Heart right ventricle (tissue), 16 donors: ENCODE results near the gene DNAJC16. TPM values are rescaled to one million over a fixed set of nuclear protein-coding genes. Genes with fewer than 3 reads are reported as not detected.
"Not testable (repeated sequence)": the region's sequence is repeated elsewhere in the genome, so short reads cannot be mapped to it uniquely, and the experiment has no call there.

Source experiments
- ATAC-seq, 8 donors: fragments of 200-7000 bp; cut with Tn5 transposase; one replicate each; pipeline ENCODE4 v1.9.1; 2020; ENCODE audit warnings: mild to moderate bottlenecking in 8 of 8, moderate library complexity in 8 of 8, moderate number of reproducible peaks in 1 of 8
- DNase-seq, 2 donors: peaks; one replicate each; pipeline ENCODE4 v3.0.0-alpha.2; 2020
- H3K27ac ChIP-seq, 10 donors: fragments of 200-600 bp; sonication (generic) in 2 of 10; one replicate each; pipeline versions ENCODE4 v1.5.0 to v1.8.0; 2020 to 2022; ENCODE audit warnings: mild to moderate bottlenecking in 3 of 10
- H3K27me3 ChIP-seq, 7 donors: fragments of 200-600 bp; one replicate each; pipeline ENCODE4 v1.8.0; 2021 to 2022; ENCODE audit warnings: mild to moderate bottlenecking in 2 of 7
- H3K36me3 ChIP-seq, 9 donors: fragments of 200-600 bp; sonication (generic) in 1 of 9; one replicate each; pipeline versions ENCODE4 v1.5.0 to v1.8.0; 2020 to 2022; ENCODE audit warnings: mild to moderate bottlenecking in 2 of 9
- H3K4me1 ChIP-seq, 9 donors: fragments of 200-600 bp; sonication (generic) in 1 of 9; one replicate each; pipeline versions ENCODE4 v1.5.0 to v1.8.0; 2020 to 2022; ENCODE audit warnings: mild to moderate bottlenecking in 4 of 9
- H3K4me3 ChIP-seq, 10 donors: fragments of 200-600 bp; sonication (generic) in 2 of 10; one replicate each; pipeline versions ENCODE4 v1.5.0 to v1.8.0; 2020 to 2022; ENCODE audit warnings: mild to moderate bottlenecking in 7 of 10, moderate library complexity in 2 of 10
- H3K9me3 ChIP-seq, 11 donors: fragments of 200-600 bp in 10 of 11; sonication (generic) in 2 of 11; one replicate each; pipeline versions ENCODE4 v1.5.0 to v1.8.0; 2013 to 2022; ENCODE audit warnings: mild to moderate bottlenecking in 2 of 11, control low read depth in 1 of 11, moderate library complexity in 1 of 11
- CTCF ChIP-seq, 9 donors: fragments of 200-600 bp; sonication (generic) in 2 of 9; IDR thresholded peaks; one replicate each; pipeline versions ENCODE4 v1.5.0 to v1.8.0; 2021 to 2022; ENCODE audit warnings: antibody characterized with exemption in 9 of 9, mild to moderate bottlenecking in 5 of 9, moderate library complexity in 1 of 9
- WGBS, 2 donors: extraction: QIAGEN DNeasy Blood & Tissue Kit; methylation state at CpG; one replicate each; pipeline ENCODE4 v1.1.7; 2013; ENCODE audit warnings: inconsistent platforms in 1 of 2; 5-methylcytosine and 5-hydroxymethylcytosine counted together
- intact Hi-C, 10 donors: fragments of 100-400 bp; cut with DNase I; formaldehyde crosslinking; loops; one replicate each; pipeline versions ENCODE4 v1.11.1 to v1.14.2; 2022
- polyA plus RNA-seq, 2 donors: library from polyadenylated mRNA; stranded (reverse); fragments of 200-250 nt; gene quantifications; one replicate each; pipeline ENCODE4 v1.2.3, GENCODE V29; 2013
- total RNA-seq, 10 donors: library from RNA; stranded (reverse); fragmentation: NEBNext Ultra II Directional in 3 of 10; extraction: Animal tissue kit (Norgen Biotek cat#: 25700) in 3 of 10; gene quantifications; one replicate each; pipeline versions ENCODE4 v1.2.1 to v1.2.4, GENCODE V29; 2021 to 2023
- donor health status: Arrhythmogenic right ventricular cardiomyopathy.
- donor health status: ischemic (EF 13 %, LVEDD 7.1; RV severe dilation, severe dysfunction).
- donor health status: healthy with polysubstance abuse.
- donor health status: DM: no; HTN: yes; CAD: no.
- donor health status: DM: no; HTN: no; CAD: no.
- donor health status: ischemic (EF 25% LVEDD 6.9; RV normal size, moderate dysfunction).
- donor health status: ischemic (EF 25% LVEDD 5.7; RV mildly dilated, moderate dysfunction).
- donor health status: healthy.
- donor health status: DM: yes; HTN: yes; CAD: no.
- donor health status: Ischemic cardiomyopathy.
- donor health status: ischemic (EF 35%, LVEDD 5.7; RV mildly dilated, moderate dysfunction).
- donor health status: nonischemic (EF 11% LVEDD 7.7; RV severe dilation, severe dysfunction).
- donor health status: DM: yes; HTN: yes; CAD: no.
- donor health status: PGD.
- donor health status: ischemic (EF 29% LVEDD 5.4; RV normal size, mild dysfunction).
- donor health status: nonischemic (EF 23%, LVEDD 6.1; RV moderate dilation, normal function).

DNAJC16 gene
- total and polyA plus RNA-seq, 12 donors: 4.7 to 22.8 (median 18.3) TPM

DNA sequence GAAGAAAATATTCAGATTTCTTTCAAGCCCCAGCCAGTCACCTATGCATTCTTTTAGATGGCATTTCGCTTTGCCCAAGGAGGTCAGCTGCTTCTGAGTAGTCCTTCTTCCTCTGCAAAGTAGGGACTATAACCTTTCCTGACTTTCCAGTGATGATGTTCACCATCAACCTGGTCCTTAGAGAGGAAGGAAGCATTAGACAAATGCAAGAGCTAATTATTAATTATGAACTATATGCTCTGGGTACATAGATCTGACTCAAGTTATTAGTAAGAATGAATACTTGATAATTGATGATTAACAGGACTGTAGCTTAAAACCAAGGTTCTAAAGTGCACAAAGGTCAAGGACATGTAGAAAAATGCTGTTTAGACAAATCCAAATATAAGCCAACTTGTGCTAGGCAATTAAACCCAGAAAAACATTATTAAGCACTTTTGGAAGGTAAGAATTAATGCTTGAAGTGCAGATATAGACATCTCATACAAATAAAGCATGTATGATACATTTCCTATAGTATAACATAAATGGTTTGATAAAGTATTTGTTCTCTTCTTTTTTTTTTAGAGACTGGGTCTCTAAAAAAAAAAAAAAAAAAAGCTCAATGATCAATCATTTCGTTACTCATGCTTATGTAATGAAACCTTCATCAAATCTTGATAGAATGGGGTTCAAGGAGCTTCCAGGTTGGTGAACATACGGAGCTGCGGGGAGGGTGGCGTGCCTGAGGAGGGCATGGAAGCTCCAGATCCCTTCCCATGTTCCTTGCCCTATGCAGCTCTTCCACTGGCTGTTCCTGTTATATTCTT is 69.4 kb downstream of the DNAJC16 start:
- intact Hi-C loops: loop anchor here in 8 of 10 donors (2.0 to 10.0 kb wide), 3 partner anchors 145 to 149 kb away; partner anchors contain the start of gene TMEM82 (in 7 of the 8)
- Histone ChIP-seq H3K9me3 (no peaks in the 10 kb centered on the region), H3K27me3 (no peaks in the 10 kb centered on the region), H3K4me1 (peaks cover 0 to 27% (median 12%) of the 10 kb centered on the region in 9 donors), H3K36me3 (no peaks in the 10 kb centered on the region), H3K27ac (peak overlapping the region in 2 of 10 donors; percentile 3 to 45), H3K4me3 (no peak overlapping the region)
- no peak for TF ChIP-seq CTCF (IDR thresholded peaks at IDR 0.05)
- DNase-seq (no peak), ATAC-seq (no peak)
- WGBS, 2 donors: 79 to 85% methylated on average over 5 of the region's 5 CpGs

GRCh38 chr1:15598436-15598835 is 71.8 kb downstream of the DNAJC16 start:
- ATAC-seq: no peak
- Histone ChIP-seq H3K4me3 (no peak overlapping the region), H3K36me3 (no peaks in the 10 kb centered on the region), H3K27ac (peak overlapping the region in 3 of 10 donors; percentile 18 to 49 (median 36)), H3K9me3 (no peaks in the 10 kb centered on the region), H3K4me1 (peaks cover 0 to 42% (median 21%) of the 10 kb centered on the region in 9 donors), H3K27me3 (no peaks in the 10 kb centered on the region)
- TF ChIP-seq CTCF (IDR thresholded peaks at IDR 0.05): no peak
- 24 to 29% methylated on average over 2 of the region's 2 CpGs for WGBS, 2 donors
- DNase-seq: no peak
- intact Hi-C loops: loop anchor here in 7 of 10 donors (5.0 to 10.0 kb wide), 2 partner anchors 144 to 146 kb away; partner anchors contain the start of gene TMEM82 (in 7 of the 7)

GRCh38 chr1:15603050-15603965 is 76.7 kb downstream of the DNAJC16 start:
- H3K27me3 ChIP-seq: no peaks in the 10 kb centered on the region
- intact Hi-C loops: loop anchor here in 3 of 10 donors (1.0 to 10.0 kb wide), 2 partner anchors 14 to 91 kb away; partner anchors contain the start of gene DDI2 (in 2 of the 3)
- DNase-seq (peak; percentile 96 to 97), ATAC-seq (peak; percentile 96 to 99 (median 99))
- H3K27ac ChIP-seq: peak overlapping the region in 9 of 10 donors; percentile 73 to 89 (median 79)
- TF ChIP-seq CTCF (IDR thresholded peaks at IDR 0.05): no peak
- WGBS, 2 donors: 2% methylated on average over 56 of the region's 56 CpGs
- no peaks in the 10 kb centered on the region for H3K36me3 ChIP-seq
- H3K4me3 ChIP-seq: peak overlapping the region; percentile 68 to 95 (median 75)
- H3K4me1 ChIP-seq: peaks cover 2 to 27% (median 18%) of the 10 kb centered on the region in 9 donors
- H3K9me3 ChIP-seq: no peaks in the 10 kb centered on the region

- Histone ChIP-seq H3K4me1 (peaks cover 0 to 22% (median 16%) of the 10 kb centered on the region in 9 donors), H3K27ac (peak overlapping the region in 9 of 10 donors; percentile 73 to 89 (median 79)), H3K4me3 (peak overlapping the region; percentile 68 to 95 (median 75))
- intact Hi-C loops: loop anchor here in 3 of 10 donors (1.0 to 10.0 kb wide), 2 partner anchors 13 to 91 kb away; partner anchors contain the start of gene DDI2 (in 2 of the 3)
- WGBS, 2 donors: 65 to 68% methylated on average over 13 of the region's 13 CpGs
- DNase-seq, H3K9me3 ChIP-seq, H3K36me3 ChIP-seq, ATAC-seq, H3K27me3 ChIP-seq: not testable (repeated sequence)
Measured at GRCh38 chr1:15603966-15604282, 77.3 kb downstream of the DNAJC16 start.

DNA sequence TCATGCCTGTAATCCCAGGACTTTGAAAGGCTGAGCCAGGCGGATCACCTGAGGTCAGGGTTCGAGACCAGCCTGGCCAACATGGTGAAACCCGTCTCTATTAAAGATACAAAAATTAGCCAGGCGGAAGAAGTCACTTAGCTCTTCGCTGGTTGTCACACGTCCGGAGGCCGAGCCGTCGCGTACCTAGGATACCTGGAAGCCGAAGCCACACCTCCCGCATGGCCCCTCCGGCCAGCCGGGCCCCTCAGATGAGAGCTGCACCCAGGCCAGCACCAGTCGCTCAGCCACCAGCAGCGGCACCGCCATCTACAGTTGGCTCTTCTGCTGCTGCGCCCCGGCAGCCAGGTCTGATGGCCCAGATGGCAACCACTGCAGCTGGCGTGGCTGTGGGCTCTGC is 77.8 kb downstream of the DNAJC16 start:
- DNase-seq, H3K9me3 ChIP-seq, H3K36me3 ChIP-seq, ATAC-seq, H3K27me3 ChIP-seq, H3K4me3 ChIP-seq: not testable (repeated sequence)
- WGBS, 2 donors: 94 to 96% methylated on average over 21 of the region's 21 CpGs
- intact Hi-C loops: loop anchor here in 1 of 10 donors (10.0 kb wide), 1 partner anchor 90 kb away; no protein-coding TSS in a partner anchor
- peaks cover 0 to 22% (median 16%) of the 10 kb centered on the region in 9 donors for H3K4me1 ChIP-seq
- H3K27ac ChIP-seq: peak overlapping the region in 1 of 10 donors; percentile 87
